PC-3 (cell line): Measurements from ENCODE around the gene SPINK4.

Experiments
- EZH2 ChIP-seq: fragments of 300-600 bp; sonication (generic); IDR thresholded peaks from one replicate; pipeline ENCODE4 v1.6.1; 2017; ENCODE audit warnings: antibody characterized with exemption, mild to moderate bottlenecking, low read length; ENCODE audit not compliant: unreplicated experiment
- TF ChIP-seq, protein P1 (sequence below): fragments of 300-600 bp; sonication (generic); conservative IDR thresholded peaks from 2 replicates; pipeline ENCODE4 v1.5.1; 2017; ENCODE audit warnings: antibody characterized with exemption, low read depth, mild to moderate bottlenecking, low read length

DNA sequence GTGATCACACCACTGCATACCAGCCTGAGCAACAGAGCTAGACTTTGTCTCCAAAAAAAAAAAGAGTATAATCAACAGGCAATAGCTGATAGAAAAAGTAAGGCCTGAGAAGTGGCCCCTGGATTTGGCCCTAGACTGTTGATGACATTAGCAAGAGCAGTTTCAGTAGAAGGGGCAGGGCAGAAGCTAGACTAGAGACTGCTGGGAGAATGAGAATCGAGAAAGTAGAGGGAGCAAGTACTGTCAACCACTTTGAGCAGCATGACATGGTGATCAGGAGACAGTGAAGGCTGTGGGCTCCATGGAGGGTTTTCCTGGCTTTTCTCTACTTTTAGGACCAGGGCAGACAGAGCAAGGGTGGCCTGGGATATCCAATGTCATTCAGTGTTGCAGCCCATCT is 37.9 kb upstream of the SPINK4 start:
- TF ChIP-seq, protein P1, sequence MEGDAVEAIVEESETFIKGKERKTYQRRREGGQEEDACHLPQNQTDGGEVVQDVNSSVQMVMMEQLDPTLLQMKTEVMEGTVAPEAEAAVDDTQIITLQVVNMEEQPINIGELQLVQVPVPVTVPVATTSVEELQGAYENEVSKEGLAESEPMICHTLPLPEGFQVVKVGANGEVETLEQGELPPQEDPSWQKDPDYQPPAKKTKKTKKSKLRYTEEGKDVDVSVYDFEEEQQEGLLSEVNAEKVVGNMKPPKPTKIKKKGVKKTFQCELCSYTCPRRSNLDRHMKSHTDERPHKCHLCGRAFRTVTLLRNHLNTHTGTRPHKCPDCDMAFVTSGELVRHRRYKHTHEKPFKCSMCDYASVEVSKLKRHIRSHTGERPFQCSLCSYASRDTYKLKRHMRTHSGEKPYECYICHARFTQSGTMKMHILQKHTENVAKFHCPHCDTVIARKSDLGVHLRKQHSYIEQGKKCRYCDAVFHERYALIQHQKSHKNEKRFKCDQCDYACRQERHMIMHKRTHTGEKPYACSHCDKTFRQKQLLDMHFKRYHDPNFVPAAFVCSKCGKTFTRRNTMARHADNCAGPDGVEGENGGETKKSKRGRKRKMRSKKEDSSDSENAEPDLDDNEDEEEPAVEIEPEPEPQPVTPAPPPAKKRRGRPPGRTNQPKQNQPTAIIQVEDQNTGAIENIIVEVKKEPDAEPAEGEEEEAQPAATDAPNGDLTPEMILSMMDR, result no peak
- no peak for TF ChIP-seq EZH2
